Measurements from ENCODE around the gene KIF16B. TPM values are rescaled to one million over a fixed set of nuclear protein-coding genes. Genes with fewer than 3 reads are reported as not detected.
"Not testable (repeated sequence)": the region's sequence is repeated elsewhere in the genome, so short reads cannot be mapped to it uniquely, and the experiment has no call there.

Gene KIF16B
- total RNA-seq, 4 donors from 2014 or later = 15.7 to 29.0 (median 19.3) TPM

DNA sequence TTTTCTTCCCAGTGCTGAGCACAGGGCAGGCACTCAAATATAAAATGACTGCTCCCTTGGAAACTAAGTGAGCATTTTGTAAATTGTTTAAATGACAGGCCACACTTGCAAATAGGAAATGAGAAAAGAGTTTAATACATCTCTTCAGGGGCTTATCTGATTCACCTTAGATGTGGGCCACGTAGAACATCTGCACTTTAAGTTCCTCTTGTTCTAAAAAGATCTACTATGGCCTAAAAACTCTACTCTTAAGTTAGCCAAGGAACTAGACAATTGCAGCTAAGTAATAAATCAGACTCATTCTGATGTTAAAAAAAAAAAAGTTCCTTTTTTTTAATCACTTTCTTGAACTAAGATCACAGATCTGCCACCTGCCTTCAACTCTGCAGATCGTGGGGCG is 126.3 kb downstream of the KIF16B start:
- TF ChIP-seq CTCF (IDR thresholded peaks at IDR 0.05) = no peak
- DNase-seq (ENCODE audit: low spot score) (no peak), ATAC-seq (ENCODE audit: low FRiP score) (no peak)

GRCh38 chr20:16446246-16446645 is 127.0 kb downstream of the KIF16B start:
- DNase-seq (ENCODE audit: low spot score) (no peak), ATAC-seq (ENCODE audit: low FRiP score) (no peak)
- no peak for TF ChIP-seq CTCF (IDR thresholded peaks at IDR 0.05)

GRCh38 chr20:16445482-16445881 is 127.8 kb downstream of the KIF16B start:
- ATAC-seq (ENCODE audit: low FRiP score) (no peak), DNase-seq (ENCODE audit: low spot score) (no peak)
- TF ChIP-seq CTCF (IDR thresholded peaks at IDR 0.05) = no peak

- no peak for ATAC-seq (ENCODE audit: low FRiP score)
- no peak for TF ChIP-seq CTCF (IDR thresholded peaks at IDR 0.05)
- DNase-seq (ENCODE audit: low spot score) = no peak
Measured at GRCh38 chr20:16444057-16444777, 129.0 kb downstream of the KIF16B start.

DNA sequence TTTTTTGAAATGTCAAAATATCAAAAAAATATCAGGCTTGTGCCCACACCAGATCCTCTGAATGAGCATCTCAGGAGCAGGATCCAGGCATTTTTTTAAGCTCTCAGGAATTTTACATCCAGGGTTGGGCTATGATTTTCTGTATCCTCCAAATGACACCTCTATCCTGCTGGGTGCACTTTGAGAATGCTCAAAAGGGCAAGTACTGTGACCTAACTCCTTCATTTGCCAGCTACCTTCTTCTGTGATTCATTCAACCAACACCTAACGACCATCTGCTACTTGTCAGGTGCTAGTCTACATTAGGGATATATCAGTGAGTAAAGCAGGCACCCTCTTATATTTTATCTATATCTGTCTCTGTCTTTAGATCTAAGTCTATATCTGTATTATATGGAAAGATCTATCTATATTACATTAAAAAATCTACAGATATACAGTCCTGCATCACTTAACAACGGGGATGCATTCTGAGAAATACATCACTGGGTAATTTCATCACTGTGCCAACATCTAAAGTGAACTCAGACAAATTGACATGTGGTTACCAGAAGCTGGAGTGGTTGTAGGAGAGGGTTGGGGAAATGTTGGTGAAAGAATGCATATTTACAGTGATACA is 131.6 kb downstream of the KIF16B start:
- ATAC-seq (ENCODE audit: low FRiP score) = no peak
- TF ChIP-seq CTCF (IDR thresholded peaks at IDR 0.05) = no peak
- no peak for DNase-seq (ENCODE audit: low spot score)

DNA sequence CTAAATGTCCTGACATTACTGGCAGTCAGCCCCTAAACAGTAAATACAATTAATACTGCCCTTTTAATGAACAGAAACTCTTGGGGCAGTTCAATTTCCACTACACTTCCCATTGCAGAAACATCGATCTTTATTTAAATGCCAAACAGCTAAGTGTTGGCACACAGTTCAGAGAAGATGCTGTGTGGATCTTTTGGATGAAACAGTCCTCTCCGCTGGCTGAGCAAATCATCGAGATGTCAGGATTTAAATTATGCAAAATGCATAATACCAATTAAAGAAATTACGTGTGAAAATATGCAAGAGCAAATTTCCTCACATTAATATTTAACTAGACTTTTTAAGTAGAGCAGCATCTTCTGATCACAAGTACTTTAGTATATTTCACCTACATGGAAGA is 132.6 kb downstream of the KIF16B start:
- no peak for TF ChIP-seq CTCF (IDR thresholded peaks at IDR 0.05)
- ATAC-seq (ENCODE audit: low FRiP score) = no peak
- DNase-seq (ENCODE audit: low spot score) = no peak

- not testable (repeated sequence) for DNase-seq (ENCODE audit: low spot score); ATAC-seq (ENCODE audit: low FRiP score)
Measured at GRCh38 chr20:16439540-16439939, 133.7 kb downstream of the KIF16B start.
